Endodermal cell (in vitro differentiated cells): ENCODE data around the gene USP24. TPM values are rescaled to one million over a fixed set of nuclear protein-coding genes. Genes with fewer than 3 reads are reported as not detected.
A peak's percentile ranks its signal among the peaks of the same experiment; 100 is the strongest.

Experiments used
- DNase-seq: peaks from one replicate; pipeline ENCODE4 v3.0.0-alpha.2; 2017
- H3K27ac ChIP-seq: 2 replicates; pipeline ENCODE4 v1.5.1; 2013; ENCODE audit warnings: mild to moderate bottlenecking, low read depth, low read length, moderate library complexity
- H3K27me3 ChIP-seq: 2 replicates; pipeline ENCODE4 v1.6.1; 2013; ENCODE audit warnings: mild to moderate bottlenecking, low read length, moderate library complexity; ENCODE audit not compliant: insufficient read depth, control insufficient read depth, poor library complexity, severe bottlenecking
- H3K36me3 ChIP-seq: 2 replicates; pipeline ENCODE4 v1.7.0; 2013; ENCODE audit warnings: mild to moderate bottlenecking, low read length, moderate library complexity; ENCODE audit not compliant: control insufficient read depth, insufficient read depth
- H3K4me1 ChIP-seq: one replicate; pipeline ENCODE4 v1.7.0; 2013; ENCODE audit warnings: low read length; ENCODE audit not compliant: control insufficient read depth, insufficient read depth
- H3K4me3 ChIP-seq: 2 replicates; pipeline ENCODE4 v1.5.1; 2013; ENCODE audit warnings: mild to moderate bottlenecking, low read length, moderate library complexity
- H3K9ac ChIP-seq: 2 replicates; pipeline ENCODE4 v1.6.1; 2013; ENCODE audit warnings: mild to moderate bottlenecking, low read length, moderate library complexity; ENCODE audit not compliant: poor library complexity, severe bottlenecking; ENCODE audit errors: extremely low read depth
- H3K9me3 ChIP-seq: 2 replicates; pipeline ENCODE4 v1.6.1; 2013; ENCODE audit warnings: mild to moderate bottlenecking, low read length, moderate library complexity; ENCODE audit not compliant: control insufficient read depth
- H3K27ac Mint-ChIP-seq: 2 replicates; pipeline ENCODE4 v1.8.0; 2020; ENCODE audit warnings: mixed read lengths
- H3K27me3 Mint-ChIP-seq: 2 replicates; pipeline ENCODE4 v1.8.0; 2021; ENCODE audit warnings: mild to moderate bottlenecking, mixed read lengths; ENCODE audit not compliant: insufficient read depth
- H3K36me3 Mint-ChIP-seq: 2 replicates; pipeline ENCODE4 v1.8.0; 2020; ENCODE audit warnings: low read depth, mixed read lengths
- H3K4me1 Mint-ChIP-seq: 2 replicates; pipeline ENCODE4 v1.8.0; 2020; ENCODE audit warnings: mixed read lengths
- H3K4me3 Mint-ChIP-seq: 2 replicates; pipeline ENCODE4 v1.8.0; 2020; ENCODE audit warnings: mild to moderate bottlenecking, moderate library complexity, mixed read lengths
- H3K9me3 Mint-ChIP-seq: 2 replicates; pipeline ENCODE4 v1.8.0; 2020; ENCODE audit warnings: mild to moderate bottlenecking, mixed read lengths
- CTCF ChIP-seq: fragments of 200-600 bp; sonication (generic); conservative IDR thresholded peaks from 2 replicates; pipeline ENCODE4 v1.5.0; 2021; ENCODE audit warnings: antibody characterized with exemption, mild to moderate bottlenecking
- WGBS, 2 experiments: methylation state at CpG; one replicate each; pipeline versions ENCODE4 v1.1.5 to v1.1.7; 2013; ENCODE audit warnings: missing lambda C conversion rate in 2 of 2, mixed read lengths in 1 of 2; ENCODE audit not compliant: insufficient coverage in 1 of 2, insufficient read length in 1 of 2; 5-methylcytosine and 5-hydroxymethylcytosine counted together
- microRNA-seq: library from miRNA; unstranded; fragments of <30 nt; microRNA quantifications from one replicate; pipeline ENCODE4 v1.2.0, GENCODE V29; 2020; ENCODE audit warnings: borderline microRNAs expressed
- total RNA-seq, 2 donors: library from RNA; stranded (reverse); fragmentation: NEBNext Ultra II Directional in 1 of 2; extraction: Animal tissue kit (Norgen Biotek cat#: 25700) in 1 of 2; gene quantifications; 2 replicates in 1 of 2; 3 replicates in 1 of 2; pipeline ENCODE4 v1.2.1, GENCODE V29; 2021

Gene USP24
- total RNA-seq, 2 donors from 2014 or later: 68.2 to 71.5 TPM

- no peaks in the 10 kb centered on the region for H3K27me3 Mint-ChIP-seq
- Histone ChIP-seq H3K4me1 (peaks cover 7% of the 10 kb centered on the region), H3K9ac (no peak overlapping the region), H3K9me3 (no peaks in the 10 kb centered on the region), H3K27me3 (no peaks in the 10 kb centered on the region), H3K4me3 (no peak overlapping the region), H3K27ac (no peak overlapping the region), H3K36me3 (no peaks in the 10 kb centered on the region)
- H3K4me1 Mint-ChIP-seq: peaks cover 35% of the 10 kb centered on the region
- DNase-seq: peak; percentile 99
- peak overlapping the region; percentile 66 for H3K4me3 Mint-ChIP-seq
- peak overlapping the region; percentile 12 for H3K27ac Mint-ChIP-seq
- H3K9me3 Mint-ChIP-seq: peaks cover 18% of the 10 kb centered on the region
- peak; percentile 98 for TF ChIP-seq CTCF
- 36 to 55% methylated on average over 13 to 15 of the region's 15 CpGs for WGBS, 2 experiments
- no peaks in the 10 kb centered on the region for H3K36me3 Mint-ChIP-seq
Measured at GRCh38 chr1:55021942-55022546, 193.1 kb downstream of the USP24 start.

- Histone ChIP-seq H3K27ac (no peak overlapping the region), H3K4me1 (peaks cover 7% of the 10 kb centered on the region), H3K4me3 (no peak overlapping the region), H3K27me3 (no peaks in the 10 kb centered on the region), H3K9me3 (no peaks in the 10 kb centered on the region), H3K36me3 (no peaks in the 10 kb centered on the region), H3K9ac (no peak overlapping the region)
- Mint-ChIP-seq H3K27ac (no peak overlapping the region), H3K4me1 (peaks cover 11% of the 10 kb centered on the region), H3K4me3 (no peak overlapping the region), H3K9me3 (peaks cover 11% of the 10 kb centered on the region), H3K27me3 (peaks cover 15% of the 10 kb centered on the region), H3K36me3 (peaks cover 6% of the 10 kb centered on the region)
- no peak for TF ChIP-seq CTCF
- 83 to 95% methylated on average over 3 to 8 of the region's 9 CpGs for WGBS, 2 experiments
- DNase-seq: peak; percentile 47
Measured at GRCh38 chr1:55018395-55018794, 196.8 kb downstream of the USP24 start.

Small RNAs within 50 kb of the gene (microRNA-seq; reads per million reads assigned to microRNA genes)
- not detected for gene MIR4422

Other genes with a start within 250 kb of the USP24 start
- not detected for gene TMEM61, start 234.7 kb downstream of the USP24 start, total RNA-seq
- gene BSND, start 216.4 kb downstream of the USP24 start, total RNA-seq: under 1 TPM; 0.13 to 0.20 TPM
- 10 to 100 TPM; 26.1 to 59.9 TPM for gene PCSK9, start 175.8 kb downstream of the USP24 start, total RNA-seq